ENCODE measurements around the gene GRXCR1.

GRXCR1 gene

DNA sequence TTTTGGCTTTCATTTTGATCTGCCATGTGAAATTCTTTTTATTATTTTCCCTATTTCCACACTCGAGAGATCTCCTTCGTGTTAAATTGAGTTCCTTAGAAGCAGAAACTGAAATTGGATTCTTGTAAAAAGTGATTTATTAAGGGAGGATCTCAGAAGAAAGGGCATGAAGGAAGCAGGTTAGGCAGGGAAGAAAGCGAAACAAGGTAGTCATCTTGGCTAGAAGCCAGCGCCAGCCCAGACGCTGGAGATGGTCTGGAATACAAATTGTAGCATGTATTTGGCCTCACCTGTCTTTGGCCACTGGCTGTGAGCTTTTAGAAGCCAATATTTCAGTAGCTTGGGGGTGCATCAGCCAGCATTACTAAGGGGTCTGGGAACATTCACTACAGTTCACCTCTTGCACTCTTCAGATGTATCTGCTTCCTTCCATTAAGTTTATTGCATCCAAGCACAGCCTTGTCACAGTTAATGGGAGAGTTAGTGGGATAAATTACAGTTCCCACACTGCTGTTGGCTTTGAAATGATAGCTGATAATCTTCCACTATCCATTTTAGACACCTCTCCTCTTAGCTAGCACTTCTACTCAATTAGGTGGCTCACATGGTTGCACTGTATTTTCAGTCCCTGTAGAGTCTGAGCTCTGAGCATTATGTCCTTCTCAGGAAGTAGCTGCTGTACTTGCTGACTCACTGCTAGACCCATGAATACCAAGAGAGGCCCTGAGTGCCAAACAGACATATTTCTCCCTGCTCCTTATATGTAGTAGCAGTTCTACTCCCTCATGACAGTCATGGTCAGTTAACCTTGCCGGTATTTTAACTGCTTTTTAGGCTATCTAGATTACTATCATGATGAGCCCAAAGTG lies 14.6 kb downstream of the GRXCR1 start:
- TF ChIP-seq, protein P1, sequence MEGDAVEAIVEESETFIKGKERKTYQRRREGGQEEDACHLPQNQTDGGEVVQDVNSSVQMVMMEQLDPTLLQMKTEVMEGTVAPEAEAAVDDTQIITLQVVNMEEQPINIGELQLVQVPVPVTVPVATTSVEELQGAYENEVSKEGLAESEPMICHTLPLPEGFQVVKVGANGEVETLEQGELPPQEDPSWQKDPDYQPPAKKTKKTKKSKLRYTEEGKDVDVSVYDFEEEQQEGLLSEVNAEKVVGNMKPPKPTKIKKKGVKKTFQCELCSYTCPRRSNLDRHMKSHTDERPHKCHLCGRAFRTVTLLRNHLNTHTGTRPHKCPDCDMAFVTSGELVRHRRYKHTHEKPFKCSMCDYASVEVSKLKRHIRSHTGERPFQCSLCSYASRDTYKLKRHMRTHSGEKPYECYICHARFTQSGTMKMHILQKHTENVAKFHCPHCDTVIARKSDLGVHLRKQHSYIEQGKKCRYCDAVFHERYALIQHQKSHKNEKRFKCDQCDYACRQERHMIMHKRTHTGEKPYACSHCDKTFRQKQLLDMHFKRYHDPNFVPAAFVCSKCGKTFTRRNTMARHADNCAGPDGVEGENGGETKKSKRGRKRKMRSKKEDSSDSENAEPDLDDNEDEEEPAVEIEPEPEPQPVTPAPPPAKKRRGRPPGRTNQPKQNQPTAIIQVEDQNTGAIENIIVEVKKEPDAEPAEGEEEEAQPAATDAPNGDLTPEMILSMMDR (IDR thresholded peaks at IDR 0.05): no peak

DNA sequence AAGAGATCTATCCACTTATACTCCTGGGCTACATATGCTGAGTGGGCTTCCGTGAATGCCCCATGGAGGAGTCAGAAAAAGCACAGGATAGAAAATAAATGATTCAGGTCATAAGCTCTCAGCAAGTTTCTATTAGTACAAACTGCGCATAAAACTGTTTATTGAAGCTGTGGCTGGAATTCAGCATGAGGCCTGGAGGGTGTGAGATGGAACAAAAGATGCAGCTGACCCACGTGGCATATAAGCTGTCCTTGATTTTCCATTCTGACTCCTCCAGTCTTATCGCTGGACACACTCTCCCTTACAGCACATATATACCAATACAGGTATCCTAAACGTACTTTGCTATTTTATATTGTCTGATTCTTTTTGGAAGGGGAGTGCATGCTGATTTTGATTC lies 17.9 kb downstream of the GRXCR1 start:
- TF ChIP-seq, protein P1 (IDR thresholded peaks at IDR 0.05): no peak

DNA sequence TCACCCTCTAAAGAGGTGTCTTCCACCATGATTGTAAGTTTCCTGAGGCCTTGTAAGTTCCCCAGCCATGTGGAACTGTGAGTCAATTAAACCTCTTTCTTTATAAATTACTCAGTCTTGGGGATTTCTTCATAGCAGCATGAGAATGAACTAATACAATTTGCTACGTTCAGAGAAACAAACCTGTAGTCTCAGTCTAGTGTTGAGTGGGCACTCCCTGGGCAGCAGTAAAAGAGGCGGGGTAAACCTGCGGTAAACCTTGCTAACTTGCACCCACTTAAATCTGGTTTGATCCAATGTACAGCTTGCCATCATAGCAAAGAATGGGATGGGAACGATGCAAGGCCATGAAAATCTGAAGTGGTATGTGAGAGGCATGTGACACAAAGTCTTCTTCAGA lies 22.4 kb downstream of the GRXCR1 start:
- TF ChIP-seq, protein P1 (IDR thresholded peaks at IDR 0.05): no peak

DNA sequence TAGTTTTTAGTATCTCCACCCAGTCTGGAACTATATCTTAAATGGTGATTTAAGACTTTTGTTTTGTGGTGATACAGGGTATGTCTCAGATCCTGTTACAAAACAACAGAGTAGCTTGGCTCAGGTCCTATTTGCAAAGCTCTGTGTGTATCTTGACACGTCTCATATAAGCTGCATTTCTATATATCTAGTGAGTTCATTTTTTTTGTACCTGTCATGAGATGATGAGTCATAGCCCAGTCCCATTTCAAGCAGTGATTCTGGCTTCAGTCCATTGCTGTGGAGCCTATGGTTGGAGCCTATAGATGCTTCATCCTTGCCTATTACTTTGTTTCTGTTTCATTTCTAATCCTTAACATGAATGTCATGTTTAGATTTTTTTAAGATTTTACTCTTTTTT lies 23.0 kb downstream of the GRXCR1 start:
- TF ChIP-seq, protein P1 (IDR thresholded peaks at IDR 0.05): no peak

DNA sequence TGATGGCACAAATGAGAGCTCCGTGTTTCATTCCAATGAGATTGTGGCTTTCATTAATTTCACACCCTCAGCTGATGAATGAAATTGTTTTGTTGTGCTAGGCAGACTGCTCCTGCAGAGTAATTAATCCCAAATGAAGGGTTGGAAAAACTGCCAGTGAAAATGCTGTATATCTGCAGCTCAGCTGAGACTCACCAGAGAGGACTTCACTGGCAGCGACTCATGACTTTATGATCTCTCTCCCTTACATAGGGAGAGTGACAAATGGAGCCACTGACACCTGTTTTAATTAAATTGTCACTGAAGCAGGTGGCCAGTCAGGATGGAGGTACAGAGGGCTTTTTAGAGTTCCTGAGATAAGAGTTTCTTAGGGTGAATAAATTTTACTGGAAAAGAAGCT lies 24.8 kb downstream of the GRXCR1 start:
- TF ChIP-seq, protein P1 (IDR thresholded peaks at IDR 0.05): no peak

DNA sequence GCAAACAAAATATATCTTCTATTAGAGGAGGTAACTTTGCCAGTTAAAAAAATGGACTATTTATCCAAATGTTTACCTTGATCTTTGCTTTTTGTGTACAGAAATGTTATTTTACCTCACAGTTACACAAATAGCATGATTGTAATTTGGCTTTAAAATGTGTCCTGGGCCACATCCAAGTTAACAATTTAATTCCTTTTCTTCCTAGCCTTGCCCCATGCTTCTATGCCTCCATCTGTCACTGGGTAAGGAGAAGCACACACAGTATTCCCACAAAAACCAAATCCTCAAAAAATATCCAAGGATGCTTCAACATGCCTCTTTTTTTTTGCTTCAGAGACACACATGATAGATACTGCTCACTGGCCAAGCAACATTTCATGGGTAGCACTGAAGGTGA lies 30.9 kb downstream of the GRXCR1 start:
- TF ChIP-seq, protein P1 (IDR thresholded peaks at IDR 0.05): no peak

DNA sequence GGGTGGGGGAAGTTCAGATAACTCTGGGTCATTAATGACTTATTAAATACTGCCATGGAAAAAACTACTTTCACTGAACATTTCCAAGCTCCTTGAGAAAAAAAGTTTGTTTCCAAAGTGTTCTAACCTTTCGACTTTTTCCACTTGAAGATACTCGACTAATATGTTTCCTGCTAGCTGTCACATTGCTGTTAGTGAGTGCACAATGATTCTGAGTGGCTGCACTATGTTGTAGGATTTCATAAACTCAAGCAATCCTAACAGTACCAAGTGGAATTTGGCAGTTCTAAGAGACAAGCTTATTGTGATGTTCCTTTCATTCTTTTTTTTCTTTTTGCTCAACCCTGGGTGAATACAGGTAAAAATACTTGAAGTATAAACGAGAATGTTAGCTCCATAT lies 33.4 kb downstream of the GRXCR1 start:
- TF ChIP-seq, protein P1 (IDR thresholded peaks at IDR 0.05): no peak

Data from LNCAP (cell line).